Parathyroid adenoma (tissue), 2 donors: Measurements from ENCODE around the gene DPH7.

Source experiments
- H2AFZ ChIP-seq: fragments of 300-600 bp; sonication (generic); one replicate; pipeline ENCODE4 v1.7.0; 2017; ENCODE audit warnings: antibody characterized with exemption, mild to moderate bottlenecking
- H3K27ac ChIP-seq: fragments of 300-600 bp; sonication (generic); one replicate; pipeline ENCODE4 v1.7.0; 2017
- H3K27me3 ChIP-seq: fragments of 300-600 bp; sonication (generic); one replicate; pipeline ENCODE4 v1.7.0; 2017; ENCODE audit warnings: low read length; ENCODE audit not compliant: control insufficient read depth, insufficient read depth
- H3K36me3 ChIP-seq: fragments of 300-600 bp; sonication (generic); one replicate; pipeline ENCODE4 v1.7.0; 2017; ENCODE audit warnings: low read length; ENCODE audit not compliant: control insufficient read depth, insufficient read depth
- H3K4me1 ChIP-seq: fragments of 300-600 bp; sonication (generic); one replicate; pipeline ENCODE4 v1.7.0; 2017; ENCODE audit warnings: control low read depth
- H3K4me2 ChIP-seq: fragments of 300-600 bp; sonication (generic); one replicate; pipeline ENCODE4 v1.7.0; 2017; ENCODE audit warnings: low read length
- H3K4me3 ChIP-seq: fragments of 300-600 bp; sonication (generic); one replicate; pipeline ENCODE4 v1.7.0; 2017; ENCODE audit warnings: low read depth, low read length
- H3K79me2 ChIP-seq: fragments of 300-600 bp; sonication (generic); one replicate; pipeline ENCODE4 v1.7.0; 2017; ENCODE audit warnings: control low read depth
- H3K9ac ChIP-seq: fragments of 300-600 bp; sonication (generic); one replicate; pipeline ENCODE4 v1.7.0; 2017; ENCODE audit warnings: mild to moderate bottlenecking
- H3K9me3 ChIP-seq: fragments of 300-600 bp; sonication (generic); one replicate; pipeline ENCODE4 v1.7.0; 2017; ENCODE audit warnings: low read length; ENCODE audit not compliant: control insufficient read depth
- TF ChIP-seq, protein P1 (sequence below): fragments of 300-600 bp; sonication (generic); IDR thresholded peaks from one replicate; pipeline ENCODE4 v1.7.0; 2017; ENCODE audit warnings: antibody characterized with exemption, mild to moderate bottlenecking
- donor health status: primary hyperparathyroidism.

The DPH7 gene

DNA sequence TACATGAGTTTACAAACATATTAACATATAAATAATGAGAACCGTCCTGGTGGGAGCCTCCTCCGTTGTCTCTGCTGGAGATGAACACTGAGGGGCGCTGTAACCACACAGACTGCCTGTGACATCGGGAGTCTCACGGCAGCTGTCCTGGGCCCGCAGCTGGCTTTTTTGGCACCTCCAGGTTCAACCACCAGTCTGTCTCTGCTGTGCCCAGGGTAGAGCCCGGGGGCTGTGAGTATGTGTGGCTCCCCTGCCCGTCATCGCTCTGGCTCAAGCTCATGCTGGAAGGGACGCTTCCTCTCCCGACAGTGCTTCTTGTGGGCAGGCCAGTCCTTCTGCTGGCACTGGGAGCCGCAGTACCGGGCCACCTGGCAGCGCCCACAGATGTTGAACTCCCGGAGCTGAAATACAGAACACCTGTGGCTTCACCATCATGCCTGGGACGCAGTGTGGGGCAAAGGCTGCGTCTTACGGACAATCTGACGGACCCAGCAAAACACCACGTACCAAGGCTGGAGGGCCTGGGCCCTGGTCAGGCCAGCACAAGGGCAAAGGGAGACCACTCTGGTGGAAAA lies 3.6 kb upstream of the DPH7 start:
- H3K9ac ChIP-seq, result no peak overlapping the region
- H3K4me3 ChIP-seq, result no peak overlapping the region
- H3K9me3 ChIP-seq, result no peaks in the 10 kb centered on the region
- no peaks in the 10 kb centered on the region for H3K27me3 ChIP-seq
- TF ChIP-seq, protein P1, sequence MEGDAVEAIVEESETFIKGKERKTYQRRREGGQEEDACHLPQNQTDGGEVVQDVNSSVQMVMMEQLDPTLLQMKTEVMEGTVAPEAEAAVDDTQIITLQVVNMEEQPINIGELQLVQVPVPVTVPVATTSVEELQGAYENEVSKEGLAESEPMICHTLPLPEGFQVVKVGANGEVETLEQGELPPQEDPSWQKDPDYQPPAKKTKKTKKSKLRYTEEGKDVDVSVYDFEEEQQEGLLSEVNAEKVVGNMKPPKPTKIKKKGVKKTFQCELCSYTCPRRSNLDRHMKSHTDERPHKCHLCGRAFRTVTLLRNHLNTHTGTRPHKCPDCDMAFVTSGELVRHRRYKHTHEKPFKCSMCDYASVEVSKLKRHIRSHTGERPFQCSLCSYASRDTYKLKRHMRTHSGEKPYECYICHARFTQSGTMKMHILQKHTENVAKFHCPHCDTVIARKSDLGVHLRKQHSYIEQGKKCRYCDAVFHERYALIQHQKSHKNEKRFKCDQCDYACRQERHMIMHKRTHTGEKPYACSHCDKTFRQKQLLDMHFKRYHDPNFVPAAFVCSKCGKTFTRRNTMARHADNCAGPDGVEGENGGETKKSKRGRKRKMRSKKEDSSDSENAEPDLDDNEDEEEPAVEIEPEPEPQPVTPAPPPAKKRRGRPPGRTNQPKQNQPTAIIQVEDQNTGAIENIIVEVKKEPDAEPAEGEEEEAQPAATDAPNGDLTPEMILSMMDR, result no peak
- H3K36me3 ChIP-seq, result no peaks in the 10 kb centered on the region
- no peak overlapping the region for H3K4me2 ChIP-seq
- H3K27ac ChIP-seq, result no peak overlapping the region
- H3K4me1 ChIP-seq, result no peaks in the 10 kb centered on the region
- no peak overlapping the region for H2AFZ ChIP-seq
- peaks cover 5% of the 10 kb centered on the region for H3K79me2 ChIP-seq

DNA sequence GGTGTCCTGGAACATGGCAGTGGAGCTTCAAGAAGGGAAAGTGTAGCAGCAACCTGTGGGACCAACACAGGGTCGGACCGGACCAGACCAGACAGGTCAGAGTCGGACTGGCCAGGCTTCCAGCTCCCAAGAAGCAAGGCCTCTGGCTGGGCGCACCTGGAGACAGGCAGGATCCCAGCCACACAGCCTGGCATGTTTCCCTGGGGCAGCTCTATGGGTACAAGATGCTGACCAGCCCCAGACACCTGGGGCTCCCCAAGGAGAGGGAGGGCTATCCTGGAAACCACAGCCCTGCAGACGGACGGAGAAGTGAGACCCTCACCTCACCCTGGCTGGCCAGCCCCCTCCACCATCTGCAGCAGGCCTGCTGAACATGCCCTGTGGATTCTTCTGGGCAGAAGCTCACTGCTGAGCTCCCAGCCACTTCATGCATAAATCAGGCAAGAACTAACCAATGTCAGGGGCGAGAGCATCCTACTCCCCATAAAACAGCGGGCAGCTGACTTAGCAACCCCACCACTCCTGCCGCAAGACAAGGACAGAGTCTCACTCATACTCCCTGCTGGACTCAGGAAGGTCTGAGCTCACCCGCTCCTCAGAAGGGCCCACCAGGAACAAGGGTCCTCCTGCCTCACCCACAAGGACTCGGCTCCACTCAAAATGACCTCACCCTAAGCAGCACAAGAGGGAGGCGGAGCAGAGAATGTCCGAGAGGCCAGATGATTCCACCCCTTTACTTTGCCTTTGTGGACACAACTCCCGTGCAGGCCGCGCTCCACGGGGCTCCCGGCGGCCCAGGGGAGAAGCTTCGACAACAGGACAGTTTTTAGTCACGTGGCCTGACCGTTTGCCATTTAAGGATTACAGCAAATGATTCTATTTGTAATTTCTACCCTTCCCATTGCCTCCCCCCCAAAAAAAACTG lies 2.9 kb upstream of the DPH7 start:
- TF ChIP-seq, protein P1, result no peak
- H3K9ac ChIP-seq, result no peak overlapping the region
- H3K27ac ChIP-seq, result no peak overlapping the region
- H3K4me1 ChIP-seq, result no peaks in the 10 kb centered on the region
- H3K27me3 ChIP-seq, result no peaks in the 10 kb centered on the region
- no peak overlapping the region for H3K4me3 ChIP-seq
- no peak overlapping the region for H3K4me2 ChIP-seq
- no peaks in the 10 kb centered on the region for H3K36me3 ChIP-seq
- H3K79me2 ChIP-seq, result peaks cover 8% of the 10 kb centered on the region
- H2AFZ ChIP-seq, result no peak overlapping the region
- H3K9me3 ChIP-seq, result no peaks in the 10 kb centered on the region

DNA sequence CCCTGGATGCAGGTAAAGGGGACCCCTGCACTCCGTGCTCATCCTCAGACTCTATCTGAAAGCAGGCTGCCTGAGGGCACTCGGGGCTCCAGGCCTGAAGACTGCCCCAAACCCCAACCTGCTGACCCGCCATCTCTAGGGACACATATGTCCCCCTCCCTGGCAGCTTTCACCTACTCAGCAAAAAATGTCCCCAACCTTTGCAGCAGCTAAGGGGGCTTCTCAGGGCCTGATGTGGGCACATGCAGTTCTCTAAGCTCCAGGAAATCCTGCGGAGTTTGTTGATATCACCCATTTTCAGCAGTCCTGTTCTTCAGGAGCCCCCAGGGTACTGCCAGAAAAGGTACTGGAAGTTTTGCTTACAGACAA lies 2.2 kb upstream of the DPH7 start:
- no peaks in the 10 kb centered on the region for H3K9me3 ChIP-seq
- H3K36me3 ChIP-seq, result no peaks in the 10 kb centered on the region
- H3K9ac ChIP-seq, result no peak overlapping the region
- H3K79me2 ChIP-seq, result peaks cover 8% of the 10 kb centered on the region
- TF ChIP-seq, protein P1, result no peak
- H3K4me2 ChIP-seq, result no peak overlapping the region
- no peak overlapping the region for H2AFZ ChIP-seq
- no peaks in the 10 kb centered on the region for H3K4me1 ChIP-seq
- no peaks in the 10 kb centered on the region for H3K27me3 ChIP-seq
- H3K27ac ChIP-seq, result no peak overlapping the region
- H3K4me3 ChIP-seq, result no peak overlapping the region

DNA sequence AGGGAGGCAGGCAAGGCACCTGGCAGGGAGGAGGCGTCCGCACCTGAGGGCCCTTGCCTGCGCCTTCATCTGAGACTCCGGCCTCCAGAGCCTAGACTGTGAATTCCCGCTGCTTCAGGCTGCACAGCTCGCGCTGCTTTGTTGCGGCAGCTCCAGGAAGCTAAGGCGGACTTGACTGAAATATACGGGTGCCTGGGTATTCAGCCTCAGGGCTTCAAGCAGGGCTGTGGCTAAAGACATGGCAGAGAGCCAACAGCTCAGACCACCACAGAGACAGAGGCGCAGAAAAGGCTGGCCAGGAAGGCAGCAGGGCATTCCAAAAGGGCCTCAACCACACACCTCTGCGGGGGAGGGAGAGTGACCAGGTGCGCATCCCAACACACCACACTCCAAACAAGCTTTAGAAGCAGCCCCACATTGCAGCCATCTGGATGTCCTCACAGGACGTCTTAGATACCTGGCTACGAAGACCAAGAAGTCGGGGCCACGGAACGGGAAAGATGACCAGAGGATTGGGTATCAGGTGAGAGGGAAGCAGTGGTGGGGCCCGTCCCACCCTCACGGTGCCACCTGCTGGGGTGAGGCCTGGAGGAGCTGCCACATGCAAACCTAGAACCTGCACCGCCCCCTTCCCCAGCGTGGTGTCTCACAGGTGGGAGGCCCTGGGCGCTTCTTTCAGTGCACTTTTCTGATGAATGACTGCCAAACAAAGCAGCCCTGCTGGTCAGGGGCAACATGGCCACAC lies 1.7 kb upstream of the DPH7 start:
- no peak overlapping the region for H3K4me3 ChIP-seq

More for the DNA sequence above, 1.7 kb upstream of the DPH7 start:
- no peak overlapping the region for H3K27ac ChIP-seq
- H3K27me3 ChIP-seq, result no peaks in the 10 kb centered on the region
- peaks cover 8% of the 10 kb centered on the region for H3K79me2 ChIP-seq
- H3K9me3 ChIP-seq, result no peaks in the 10 kb centered on the region
- H3K4me1 ChIP-seq, result no peaks in the 10 kb centered on the region
- no peak overlapping the region for H3K9ac ChIP-seq
- no peak overlapping the region for H2AFZ ChIP-seq
- H3K36me3 ChIP-seq, result no peaks in the 10 kb centered on the region
- no peak overlapping the region for H3K4me2 ChIP-seq
- TF ChIP-seq, protein P1, result no peak
